ENCODE data around the gene ANKRD12. TPM values are rescaled to one million over a fixed set of nuclear protein-coding genes. Genes with fewer than 3 reads are reported as not detected.

Gene ANKRD12
- total RNA-seq, 1 experiment from 2014 or later = 23.5 TPM

DNA sequence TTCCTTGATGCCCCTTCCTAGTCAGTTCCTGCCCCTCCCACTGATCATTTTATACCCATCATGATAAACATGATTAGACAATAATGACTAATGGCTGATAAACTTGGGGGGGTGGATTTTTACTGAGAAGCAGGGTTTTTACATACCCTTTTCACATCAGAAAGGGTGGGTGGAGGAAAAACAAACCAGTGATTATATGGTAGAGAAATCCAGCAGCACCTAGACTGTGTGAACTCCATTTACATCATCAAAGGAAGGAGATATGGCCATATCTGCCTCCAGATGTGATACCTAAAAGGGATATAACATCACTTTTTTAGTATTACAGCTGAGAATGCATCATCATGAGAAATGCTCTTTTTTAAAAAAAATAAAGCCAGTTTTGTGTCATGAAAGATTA is 89.9 kb downstream of the ANKRD12 start:
- BruUV-seq (replicated peaks) = no TSS peak
- Histone ChIP-seq H4K20me1 (ENCODE audit: insufficient read depth) (no peaks in the 10 kb centered on the region), H3K36me3 (ENCODE audit: control insufficient read depth in 1 of 2, insufficient read depth in 2 of 2, low read length in 2 of 2) (peaks cover 3 to 8% of the 10 kb centered on the region in 2 experiments; a peak in 2 of 4 replicates), H3K4me2 (ENCODE audit: low read length) (no peak overlapping the region), H3K9ac (ENCODE audit: low read length) (no peak overlapping the region), H2AFZ (ENCODE audit: low read depth, low read length, poor library complexity, severe bottlenecking) (no peak overlapping the region), H3K9me2 (ENCODE audit: insufficient read depth) (no peaks in the 10 kb centered on the region), H3K9me3 (ENCODE audit: control insufficient read depth in 1 of 2, insufficient read depth in 1 of 2, low read depth in 1 of 2, low read length in 2 of 2) (no peaks in the 10 kb centered on the region), H3K27ac (ENCODE audit: low read depth, low read length) (no peak overlapping the region), H3K79me2 (ENCODE audit: insufficient read depth, low read length) (no peaks in the 10 kb centered on the region), H3K27me3 (ENCODE audit: insufficient read depth, low read length) (no peaks in the 10 kb centered on the region), H3K4me1 (ENCODE audit: control insufficient read depth in 1 of 2, insufficient read depth in 2 of 2, low read length in 2 of 2) (no peaks in the 10 kb centered on the region), H3K4me3 (replicated peaks in 1 of 2; ENCODE audit: low read depth in 1 of 2, low read length in 2 of 2) (no peak overlapping the region)
- RAD21 ChIA-PET (ENCODE audit: low non-redundant PET in 1 of 2, low total read pairs in 2 of 2, uncharacterized antibody in 2 of 2, unreplicated experiment in 2 of 2) = no interaction called here
- ATAC-seq (no peak), DNase-seq (ENCODE audit: low read depth, low spot score) (no peak)
- POLR2A ChIA-PET = no interaction called here
- TF ChIP-seq SIN3A (IDR thresholded peaks at IDR 0.05; ENCODE audit: low read depth) = no peak
- TF ChIP-seq FOSL1 (IDR thresholded peaks at IDR 0.05; ENCODE audit: low read depth) = no peak
- TF ChIP-seq, protein P1, sequence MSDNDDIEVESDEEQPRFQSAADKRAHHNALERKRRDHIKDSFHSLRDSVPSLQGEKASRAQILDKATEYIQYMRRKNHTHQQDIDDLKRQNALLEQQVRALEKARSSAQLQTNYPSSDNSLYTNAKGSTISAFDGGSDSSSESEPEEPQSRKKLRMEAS (IDR thresholded peaks at IDR 0.05) = no peak
- TF ChIP-seq YY1 (IDR thresholded peaks at IDR 0.05; ENCODE audit: extremely low read depth, insufficient replicate concordance, low read depth, low read length) = no peak
- no peak for TF ChIP-seq CTCF (IDR thresholded peaks at IDR 0.05 in 2 of 3, conservative IDR thresholded peaks at IDR 0.05 in 1 of 3; ENCODE audit: borderline replicate concordance in 1 of 3, insufficient read depth in 1 of 3, low read depth in 2 of 3, low read length in 2 of 3)
- CTCF ChIA-PET = no interaction called here
- intact Hi-C loops (cut with micrococcal nuclease) = no loop called here

GRCh38 chr18:9231852-9232486 is 95.4 kb downstream of the ANKRD12 start:
- Histone ChIP-seq H4K20me1 (ENCODE audit: insufficient read depth) (no peaks in the 10 kb centered on the region; the same call in 1 of the 2 replicates), H3K4me3 (replicated peaks in 1 of 2; ENCODE audit: low read depth in 1 of 2, low read length in 2 of 2) (no peak overlapping the region), H3K9me2 (ENCODE audit: insufficient read depth) (no peaks in the 10 kb centered on the region), H3K27ac (ENCODE audit: low read depth, low read length) (no peak overlapping the region), H3K9ac (ENCODE audit: low read length) (no peak overlapping the region), H2AFZ (ENCODE audit: low read depth, low read length, poor library complexity, severe bottlenecking) (no peak overlapping the region), H3K4me2 (ENCODE audit: low read length) (no peak overlapping the region), H3K79me2 (ENCODE audit: insufficient read depth, low read length) (no peaks in the 10 kb centered on the region), H3K27me3 (ENCODE audit: insufficient read depth, low read length) (no peaks in the 10 kb centered on the region), H3K4me1 (ENCODE audit: control insufficient read depth in 1 of 2, insufficient read depth in 2 of 2, low read length in 2 of 2) (no peaks in the 10 kb centered on the region), H3K9me3 (ENCODE audit: control insufficient read depth in 1 of 2, insufficient read depth in 1 of 2, low read depth in 1 of 2, low read length in 2 of 2) (peaks cover 0 to 7% of the 10 kb centered on the region in 2 experiments; a peak in 1 of 4 replicates), H3K36me3 (ENCODE audit: control insufficient read depth in 1 of 2, insufficient read depth in 2 of 2, low read length in 2 of 2) (no peaks in the 10 kb centered on the region)
- no TSS peak for BruUV-seq (replicated peaks)
- POLR2A ChIA-PET = no interaction called here
- CTCF ChIA-PET = no interaction called here
- intact Hi-C loops (cut with micrococcal nuclease) = loop anchor here (1.0 kb wide), 1 partner anchor 22 kb away; no protein-coding TSS in a partner anchor
- ATAC-seq (no peak), DNase-seq (ENCODE audit: low read depth, low spot score) (no peak)
- TF ChIP-seq ATF3 (IDR thresholded peaks at IDR 0.05) = no peak
- no peak for TF ChIP-seq CTCF (IDR thresholded peaks at IDR 0.05 in 2 of 3, conservative IDR thresholded peaks at IDR 0.05 in 1 of 3; ENCODE audit: borderline replicate concordance in 1 of 3, insufficient read depth in 1 of 3, low read depth in 2 of 3, low read length in 2 of 3)
- no peak for TF ChIP-seq JUND (IDR thresholded peaks at IDR 0.05)
- TF ChIP-seq RAD21 (IDR thresholded peaks at IDR 0.05; ENCODE audit: low read depth) = no peak
- TF ChIP-seq ZFX (IDR thresholded peaks at IDR 0.05) = no peak
- RAD21 ChIA-PET (ENCODE audit: low non-redundant PET in 1 of 2, low total read pairs in 2 of 2, uncharacterized antibody in 2 of 2, unreplicated experiment in 2 of 2) = no interaction called here
